WTC11 (cell line): ENCODE data around the gene PPTC7. TPM values are rescaled to one million over a fixed set of nuclear protein-coding genes. Genes with fewer than 3 reads are reported as not detected.

Source experiments
- ATAC-seq: fragments of 200-7000 bp; cut with Tn5 transposase; 2 replicates; pipeline ENCODE4 v1.10.0; 2021; ENCODE audit warnings: mild to moderate bottlenecking, moderate library complexity
- CTCF ChIA-PET: fragments of 300-600 bp; sonication (Branson Sonifier 250); formaldehyde crosslinking; loops from one replicate; lab custom pipeline; 2021; ENCODE audit warnings: antibody characterized with exemption; lab: Charles Lee
- POLR2A ChIA-PET: fragments of 350-600 bp; sonication (Branson Sonifier 250); formaldehyde crosslinking; loops from one replicate; lab custom pipeline; 2021; ENCODE audit warnings: antibody characterized with exemption; lab: Charles Lee
- DNase-seq: peaks from one replicate; pipeline ENCODE4 v3.0.0; 2021; ENCODE audit warnings: low spot score
- H3K27ac Mint-ChIP-seq: 2 replicates; pipeline ENCODE4 v1.8.0; 2021; ENCODE audit warnings: mixed read lengths
- H3K27me3 Mint-ChIP-seq: 2 replicates; pipeline ENCODE4 v1.8.0; 2021; ENCODE audit warnings: low read depth, mild to moderate bottlenecking, moderate library complexity, mixed read lengths
- H3K36me3 Mint-ChIP-seq: 2 replicates; pipeline ENCODE4 v1.8.0; 2021; ENCODE audit warnings: mixed read lengths
- H3K4me1 Mint-ChIP-seq: 2 replicates; pipeline ENCODE4 v1.8.0; 2022; ENCODE audit warnings: mixed read lengths
- H3K4me3 Mint-ChIP-seq: 2 replicates; pipeline ENCODE4 v1.8.0; 2021; ENCODE audit warnings: mild to moderate bottlenecking, moderate library complexity, mixed read lengths
- H3K9me3 Mint-ChIP-seq: 2 replicates; pipeline ENCODE4 v1.8.0; 2021; ENCODE audit warnings: mixed read lengths
- ATF3 ChIP-seq: sonication (generic); formaldehyde crosslinking; conservative IDR thresholded peaks from 2 replicates; pipeline ENCODE4 v1.8.1; 2022; ENCODE audit warnings: mild to moderate bottlenecking, missing genetic modification reagents
- ATF6 ChIP-seq: sonication (generic); formaldehyde crosslinking; IDR thresholded peaks from 2 replicates; pipeline ENCODE4 v1.8.1; 2023; ENCODE audit warnings: mild to moderate bottlenecking, missing genetic modification reagents
- CREM ChIP-seq: sonication (generic); formaldehyde crosslinking; IDR thresholded peaks from 2 replicates; pipeline ENCODE4 v1.8.1; 2022; ENCODE audit warnings: mild to moderate bottlenecking, missing genetic modification reagents, moderate library complexity
- ELF4 ChIP-seq: sonication (generic); formaldehyde crosslinking; IDR thresholded peaks from 2 replicates; pipeline ENCODE4 v1.8.1; 2022; ENCODE audit warnings: low read depth, mild to moderate bottlenecking, moderate library complexity, missing genetic modification reagents
- FOXJ3 ChIP-seq: sonication (generic); formaldehyde crosslinking; IDR thresholded peaks from 2 replicates; pipeline ENCODE4 v1.9.0; 2021; ENCODE audit warnings: missing genetic modification reagents, mild to moderate bottlenecking, borderline replicate concordance
- GRHL2 ChIP-seq: fragments of 250-450 bp; sonication (Bioruptor Pico); IDR thresholded peaks from 2 replicates; pipeline ENCODE4 v1.8.0; 2022; ENCODE audit warnings: mild to moderate bottlenecking, moderate library complexity; ENCODE audit not compliant: insufficient replicate concordance, severe bottlenecking
- IRF1 ChIP-seq: sonication (generic); formaldehyde crosslinking; IDR thresholded peaks from 2 replicates; pipeline ENCODE4 v1.8.0; 2023; ENCODE audit warnings: missing genetic modification reagents
- NR2C2 ChIP-seq: sonication (generic); formaldehyde crosslinking; IDR thresholded peaks from 2 replicates; pipeline ENCODE4 v1.8.0; 2022; ENCODE audit warnings: mild to moderate bottlenecking, missing genetic modification reagents
- OVOL2 ChIP-seq: fragments of 250-450 bp; sonication (Bioruptor Pico); IDR thresholded peaks from 2 replicates; pipeline ENCODE4 v1.9.0; 2021; ENCODE audit warnings: mild to moderate bottlenecking, borderline replicate concordance
- TP53 ChIP-seq: sonication (generic); formaldehyde crosslinking; IDR thresholded peaks from 2 replicates; pipeline ENCODE4 v1.8.1; 2023; ENCODE audit warnings: mild to moderate bottlenecking, missing genetic modification reagents
- ZNF121 ChIP-seq: sonication (generic); formaldehyde crosslinking; IDR thresholded peaks from 2 replicates; pipeline ENCODE4 v1.8.0; 2023; ENCODE audit warnings: missing genetic modification reagents
- ZNF138 ChIP-seq: sonication (generic); formaldehyde crosslinking; conservative IDR thresholded peaks from 2 replicates; pipeline ENCODE4 v1.8.1; 2022; ENCODE audit warnings: mild to moderate bottlenecking, moderate library complexity, missing genetic modification reagents
- ZNF263 ChIP-seq: sonication (generic); formaldehyde crosslinking; IDR thresholded peaks from 2 replicates; pipeline ENCODE4 v1.8.1; 2022; ENCODE audit warnings: low read depth, mild to moderate bottlenecking, moderate library complexity, missing genetic modification reagents
- ZNF416 ChIP-seq: fragments of 250-450 bp; sonication (Bioruptor Pico); IDR thresholded peaks from 2 replicates; pipeline ENCODE4 v1.9.0; 2021; ENCODE audit warnings: mild to moderate bottlenecking, inconsistent platforms
- ZNF512 ChIP-seq: sonication (generic); formaldehyde crosslinking; IDR thresholded peaks from 2 replicates; pipeline ENCODE4 v1.8.1; 2022; ENCODE audit warnings: missing genetic modification reagents, borderline replicate concordance
- total RNA-seq: library from RNA; stranded (reverse); gene quantifications from 3 replicates; pipeline ENCODE4 v1.2.3, GENCODE V29; 2021
- TF ChIP-seq, protein P1 (sequence below): sonication (generic); formaldehyde crosslinking; IDR thresholded peaks from 2 replicates; pipeline ENCODE4 v1.8.1; 2022; ENCODE audit warnings: low read depth, mild to moderate bottlenecking, moderate library complexity, missing genetic modification reagents, borderline replicate concordance
- TF ChIP-seq, protein P2 (sequence below): fragments of 250-450 bp; sonication (Bioruptor Pico); conservative IDR thresholded peaks from 2 replicates; pipeline ENCODE4 v1.9.0; 2021; ENCODE audit warnings: mild to moderate bottlenecking
- TF ChIP-seq, protein P3 (sequence below): fragments of 250-450 bp; sonication (Bioruptor Pico); IDR thresholded peaks from 2 replicates; pipeline ENCODE4 v1.8.0; 2021; ENCODE audit warnings: mild to moderate bottlenecking
- TF ChIP-seq, protein P4 (sequence below): sonication (generic); formaldehyde crosslinking; IDR thresholded peaks from 2 replicates; pipeline ENCODE4 v1.8.1; 2023; ENCODE audit warnings: mild to moderate bottlenecking, moderate library complexity, missing genetic modification reagents
- TF ChIP-seq, protein P5 (sequence below): sonication (generic); formaldehyde crosslinking; IDR thresholded peaks from 2 replicates; pipeline ENCODE4 v1.8.1; 2023; ENCODE audit warnings: mild to moderate bottlenecking, missing genetic modification reagents

The PPTC7 gene
- total RNA-seq, 1 experiment from 2014 or later, result 15.6 TPM

DNA sequence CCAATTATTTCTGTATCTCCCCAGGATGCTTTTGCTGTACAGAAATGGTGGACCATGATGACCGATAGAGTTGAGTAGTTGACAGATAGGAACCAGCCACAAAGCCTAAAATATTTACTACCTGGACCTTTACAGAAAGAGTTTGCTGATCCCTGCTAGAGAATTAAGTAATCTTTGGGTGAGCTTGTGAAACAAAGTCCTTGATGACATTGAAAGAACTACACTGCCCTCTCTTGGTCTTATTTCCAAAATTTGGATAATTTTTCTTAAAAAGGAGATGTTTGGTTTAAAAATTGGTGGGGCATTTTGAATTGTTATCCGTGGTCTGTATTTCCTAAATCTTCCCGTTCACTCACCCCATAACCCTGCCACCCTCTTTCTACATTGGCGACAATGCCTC, 17.1 kb upstream of the PPTC7 start:
- Mint-ChIP-seq H3K4me3 (no peak overlapping the region), H3K4me1 (no peaks in the 10 kb centered on the region), H3K36me3 (no peaks in the 10 kb centered on the region), H3K27ac (no peak overlapping the region)
- ChIA-PET POLR2A (interaction anchor here (0.7 kb wide), 1 partner anchor 319 kb away, joined by 4 read pairs; no protein-coding TSS in a partner anchor), CTCF (interaction anchor here (0.6 to 6.4 kb wide), 16 partner anchors 14 to 884 kb away, joined by 3 to 55 read pairs (median 4); partner anchors contain the start of genes ARPC3, FAM216A, GPN3 and RAD9B)
- ATAC-seq (no peak), DNase-seq (no peak)
- TF ChIP-seq, protein P1, sequence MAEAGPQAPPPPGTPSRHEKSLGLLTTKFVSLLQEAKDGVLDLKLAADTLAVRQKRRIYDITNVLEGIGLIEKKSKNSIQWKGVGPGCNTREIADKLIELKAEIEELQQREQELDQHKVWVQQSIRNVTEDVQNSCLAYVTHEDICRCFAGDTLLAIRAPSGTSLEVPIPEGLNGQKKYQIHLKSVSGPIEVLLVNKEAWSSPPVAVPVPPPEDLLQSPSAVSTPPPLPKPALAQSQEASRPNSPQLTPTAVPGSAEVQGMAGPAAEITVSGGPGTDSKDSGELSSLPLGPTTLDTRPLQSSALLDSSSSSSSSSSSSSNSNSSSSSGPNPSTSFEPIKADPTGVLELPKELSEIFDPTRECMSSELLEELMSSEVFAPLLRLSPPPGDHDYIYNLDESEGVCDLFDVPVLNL (CRISPR knock-in tag), result no peak
- TF ChIP-seq ATF6 (CRISPR knock-in tag) (no peak), IRF1 (CRISPR knock-in tag) (no peak), ZNF512 (CRISPR knock-in tag) (no peak), ELF4 (no peak), OVOL2 (CRISPR knock-in tag) (no peak), FOXJ3 (no peak), GRHL2 (no peak), TP53 (CRISPR knock-in tag) (no peak)
- TF ChIP-seq, protein P2, sequence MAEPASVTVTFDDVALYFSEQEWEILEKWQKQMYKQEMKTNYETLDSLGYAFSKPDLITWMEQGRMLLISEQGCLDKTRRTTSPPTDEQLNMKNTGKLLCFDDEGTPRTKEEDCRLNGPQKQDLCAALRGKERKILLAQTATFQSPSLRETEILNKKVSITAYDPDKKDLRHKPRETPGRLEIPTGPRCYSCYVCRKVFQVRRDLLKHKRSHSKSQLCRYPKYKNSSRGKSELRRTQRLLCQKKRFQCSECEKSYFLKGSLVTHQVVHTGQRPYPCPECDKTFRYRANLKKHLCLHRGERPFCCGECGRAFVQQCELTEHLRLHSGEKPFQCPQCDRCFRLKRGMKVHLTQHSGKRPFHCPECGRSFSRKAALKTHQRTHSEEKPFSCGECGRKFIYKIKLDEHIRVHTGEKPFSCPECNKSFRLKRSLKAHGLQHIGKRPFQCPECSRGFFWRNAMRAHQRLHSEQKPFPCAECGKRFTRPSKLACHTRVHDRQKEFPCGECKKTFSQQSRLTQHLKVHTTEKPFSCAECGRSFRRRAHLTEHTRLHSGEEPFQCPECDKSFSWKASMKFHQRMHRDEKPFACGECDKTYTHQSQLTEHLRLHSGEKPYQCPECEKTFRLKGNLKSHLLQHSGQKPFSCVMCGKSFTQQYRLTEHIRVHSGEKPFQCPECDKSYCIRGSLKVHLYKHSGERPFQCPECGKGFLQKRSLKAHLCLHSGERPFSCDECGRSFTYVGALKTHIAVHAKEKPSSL (CRISPR knock-in tag), result no peak
- TF ChIP-seq, all 79 proteins: peak for 0
- Mint-ChIP-seq H3K9me3 (no peaks in the 10 kb centered on the region), H3K27me3 (no peaks in the 10 kb centered on the region)

DNA sequence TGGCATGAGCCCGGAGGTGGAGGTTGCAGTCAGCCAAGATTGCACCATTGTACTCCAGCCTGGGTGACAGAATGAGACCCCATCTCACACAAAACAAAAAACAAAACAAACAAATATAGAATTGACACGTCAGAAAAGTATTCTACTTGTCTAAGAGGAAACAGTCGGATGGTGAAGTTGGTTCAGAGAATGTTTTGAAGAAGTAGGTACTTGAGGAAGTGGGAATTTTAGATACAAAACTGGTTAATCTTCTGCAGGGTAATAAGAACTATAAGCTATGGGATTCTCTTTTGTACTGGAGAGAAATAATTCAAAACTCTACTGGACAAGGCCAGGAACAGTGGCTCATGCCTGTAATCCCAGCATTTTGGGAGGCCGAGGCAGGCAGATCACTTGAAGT, 16.2 kb upstream of the PPTC7 start:
- POLR2A ChIA-PET, result interaction anchor here (0.7 kb wide), 1 partner anchor 318 kb away, joined by 4 read pairs; no protein-coding TSS in a partner anchor

More for the DNA sequence above, 16.2 kb upstream of the PPTC7 start:
- ATAC-seq (no peak), DNase-seq (no peak)
- CTCF ChIA-PET, result interaction anchor here (0.6 to 6.4 kb wide), 2 partner anchors 149 to 885 kb away, joined by 3 to 55 read pairs; partner anchors contain the start of gene ARPC3
- no peaks in the 10 kb centered on the region for H3K4me1 Mint-ChIP-seq
- no peak overlapping the region for H3K4me3 Mint-ChIP-seq
- no peaks in the 10 kb centered on the region for H3K27me3 Mint-ChIP-seq
- H3K9me3 Mint-ChIP-seq, result no peaks in the 10 kb centered on the region
- H3K36me3 Mint-ChIP-seq, result no peaks in the 10 kb centered on the region
- TF ChIP-seq GRHL2, result no peak
- TF ChIP-seq ZNF416, result no peak
- TF ChIP-seq ZNF138 (CRISPR knock-in tag), result no peak
- TF ChIP-seq ZNF512 (CRISPR knock-in tag), result no peak
- no peak for TF ChIP-seq ZNF121 (CRISPR knock-in tag)
- TF ChIP-seq ATF3, result no peak
- TF ChIP-seq, protein P3, sequence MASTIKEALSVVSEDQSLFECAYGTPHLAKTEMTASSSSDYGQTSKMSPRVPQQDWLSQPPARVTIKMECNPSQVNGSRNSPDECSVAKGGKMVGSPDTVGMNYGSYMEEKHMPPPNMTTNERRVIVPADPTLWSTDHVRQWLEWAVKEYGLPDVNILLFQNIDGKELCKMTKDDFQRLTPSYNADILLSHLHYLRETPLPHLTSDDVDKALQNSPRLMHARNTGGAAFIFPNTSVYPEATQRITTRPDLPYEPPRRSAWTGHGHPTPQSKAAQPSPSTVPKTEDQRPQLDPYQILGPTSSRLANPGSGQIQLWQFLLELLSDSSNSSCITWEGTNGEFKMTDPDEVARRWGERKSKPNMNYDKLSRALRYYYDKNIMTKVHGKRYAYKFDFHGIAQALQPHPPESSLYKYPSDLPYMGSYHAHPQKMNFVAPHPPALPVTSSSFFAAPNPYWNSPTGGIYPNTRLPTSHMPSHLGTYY (CRISPR knock-in tag), result no peak
- TF ChIP-seq, protein P4, sequence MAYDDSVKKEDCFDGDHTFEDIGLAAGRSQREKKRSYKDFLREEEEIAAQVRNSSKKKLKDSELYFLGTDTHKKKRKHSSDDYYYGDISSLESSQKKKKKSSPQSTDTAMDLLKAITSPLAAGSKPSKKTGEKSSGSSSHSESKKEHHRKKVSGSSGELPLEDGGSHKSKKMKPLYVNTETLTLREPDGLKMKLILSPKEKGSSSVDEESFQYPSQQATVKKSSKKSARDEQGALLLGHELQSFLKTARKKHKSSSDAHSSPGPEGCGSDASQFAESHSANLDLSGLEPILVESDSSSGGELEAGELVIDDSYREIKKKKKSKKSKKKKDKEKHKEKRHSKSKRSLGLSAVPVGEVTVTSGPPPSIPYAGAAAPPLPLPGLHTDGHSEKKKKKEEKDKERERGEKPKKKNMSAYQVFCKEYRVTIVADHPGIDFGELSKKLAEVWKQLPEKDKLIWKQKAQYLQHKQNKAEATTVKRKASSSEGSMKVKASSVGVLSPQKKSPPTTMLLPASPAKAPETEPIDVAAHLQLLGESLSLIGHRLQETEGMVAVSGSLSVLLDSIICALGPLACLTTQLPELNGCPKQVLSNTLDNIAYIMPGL (CRISPR knock-in tag), result no peak
- no peak for TF ChIP-seq CREM
- no peak for TF ChIP-seq NR2C2 (CRISPR knock-in tag)
- TF ChIP-seq, protein P5, sequence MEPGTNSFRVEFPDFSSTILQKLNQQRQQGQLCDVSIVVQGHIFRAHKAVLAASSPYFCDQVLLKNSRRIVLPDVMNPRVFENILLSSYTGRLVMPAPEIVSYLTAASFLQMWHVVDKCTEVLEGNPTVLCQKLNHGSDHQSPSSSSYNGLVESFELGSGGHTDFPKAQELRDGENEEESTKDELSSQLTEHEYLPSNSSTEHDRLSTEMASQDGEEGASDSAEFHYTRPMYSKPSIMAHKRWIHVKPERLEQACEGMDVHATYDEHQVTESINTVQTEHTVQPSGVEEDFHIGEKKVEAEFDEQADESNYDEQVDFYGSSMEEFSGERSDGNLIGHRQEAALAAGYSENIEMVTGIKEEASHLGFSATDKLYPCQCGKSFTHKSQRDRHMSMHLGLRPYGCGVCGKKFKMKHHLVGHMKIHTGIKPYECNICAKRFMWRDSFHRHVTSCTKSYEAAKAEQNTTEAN (CRISPR knock-in tag), result no peak
- no peak for TF ChIP-seq ZNF263 (CRISPR knock-in tag)
- H3K27ac Mint-ChIP-seq, result no peak overlapping the region
